Activated T-cell treated with anti-CD3 and anti-CD28 coated beads, Interleukin-2, amount 50 U/mL, for 24 hours (primary cell): ENCODE results near the gene LAT.

Source experiments
- DNase-seq: peaks from one replicate; pipeline ENCODE4 v3.0.0-alpha.2; 2020
- H3K27ac Mint-ChIP-seq: 2 replicates; pipeline ENCODE4 v1.8.0; 2020; ENCODE audit warnings: mild to moderate bottlenecking, mixed read lengths
- H3K27me3 Mint-ChIP-seq: 2 replicates; pipeline ENCODE4 v1.8.0; 2020; ENCODE audit warnings: mixed read lengths
- H3K36me3 Mint-ChIP-seq: 2 replicates; pipeline ENCODE4 v1.8.0; 2020; ENCODE audit warnings: low read depth, mixed read lengths
- H3K4me1 Mint-ChIP-seq: 2 replicates; pipeline ENCODE4 v1.8.0; 2020; ENCODE audit warnings: low read depth, mixed read lengths
- H3K4me3 Mint-ChIP-seq: 2 replicates; pipeline ENCODE4 v1.8.0; 2020; ENCODE audit warnings: mild to moderate bottlenecking, moderate library complexity, mixed read lengths
- H3K9me3 Mint-ChIP-seq: 2 replicates; pipeline ENCODE4 v1.8.0; 2020; ENCODE audit warnings: mixed read lengths

The LAT gene

GRCh38 chr16:29030086-29030840 lies 45.4 kb downstream of the LAT start:
- no peak for DNase-seq
- Mint-ChIP-seq H3K27ac (peak overlapping the region; percentile 66), H3K4me1 (peaks cover 50% of the 10 kb centered on the region), H3K9me3 (no peaks in the 10 kb centered on the region), H3K36me3 (no peaks in the 10 kb centered on the region), H3K27me3 (no peaks in the 10 kb centered on the region), H3K4me3 (no peak overlapping the region)
